HG03066 (cell line): ENCODE results near the gene CNNM2.
"Not testable (repeated sequence)": the region's sequence is repeated elsewhere in the genome, so short reads cannot be mapped to it uniquely, and the experiment has no call there.

Experiments used
- ATAC-seq: cut with Tn5 transposase; IDR thresholded peaks from one replicate; pipeline ENCODE4 v1.9.1; 2021; ENCODE audit warnings: low read depth; ENCODE audit not compliant: unreplicated experiment

CNNM2 gene

DNA sequence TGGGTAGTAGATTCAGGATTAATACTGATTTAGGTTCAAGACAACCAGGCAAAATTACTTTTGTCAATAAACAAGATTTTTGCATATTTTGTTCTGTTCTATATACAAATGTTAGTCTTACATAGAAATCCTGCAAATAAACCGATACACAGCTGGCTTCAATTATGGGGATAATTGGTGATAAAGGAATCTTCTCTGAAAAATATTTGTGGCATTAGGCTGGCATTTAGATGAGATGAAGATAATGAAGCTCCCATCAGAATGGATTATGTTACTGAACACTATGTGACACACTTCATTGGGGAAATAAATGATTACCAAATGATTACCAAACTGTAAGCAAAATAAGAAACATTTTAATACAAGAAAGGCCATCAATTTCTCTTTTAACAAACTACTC lies 209.1 kb downstream of the CNNM2 start:
- ATAC-seq, result no peak

GRCh38 chr10:103130180-103130579 lies 212.1 kb downstream of the CNNM2 start:
- not testable (repeated sequence) for ATAC-seq

GRCh38 chr10:103130910-103131309 lies 212.8 kb downstream of the CNNM2 start:
- ATAC-seq, result no peak

DNA sequence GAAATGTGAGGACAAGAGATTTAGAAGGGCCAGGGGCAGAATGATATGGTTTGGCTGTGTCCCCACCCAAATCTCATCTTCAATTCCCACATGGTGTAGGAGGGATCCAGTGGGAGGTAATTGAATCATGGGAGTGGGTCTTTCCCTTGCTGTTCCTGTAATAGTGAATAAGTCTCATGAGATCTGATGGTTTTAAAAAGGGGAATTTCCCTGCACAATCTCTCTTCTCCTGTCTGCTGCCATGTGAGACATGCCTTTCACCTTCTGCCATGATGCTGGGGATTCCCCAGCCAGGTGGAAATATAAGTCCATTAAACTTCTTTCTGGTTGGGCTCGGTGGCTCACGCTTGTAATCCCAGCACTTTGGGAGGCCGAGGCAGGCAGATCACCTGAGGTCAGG lies 217.1 kb downstream of the CNNM2 start:
- not testable (repeated sequence) for ATAC-seq

- ATAC-seq, result no peak
These were observed 221.7 kb downstream of the CNNM2 start for GRCh38 chr10:103139803-103140202.
